Activated naive CD4-positive, alpha-beta T cell treated with anti-CD3 and anti-CD28 coated beads, Interleukin-2, amount 50 U/mL, for 16 hours (primary cell): Measurements from ENCODE around the gene KREMEN2.
A peak's percentile ranks its signal among the peaks of the same experiment; 100 is the strongest.

Experiments
- DNase-seq: peaks from one replicate; pipeline ENCODE4 v3.0.0-alpha.2; 2020

The KREMEN2 gene

GRCh38 chr16:2980227-2981176, 16.4 kb downstream of the KREMEN2 start, which contains the start of gene PKMYT1:
Gene PKMYT1 (minus strand): TSS chr16:2980446. CDS start chr16:2979657, 789 bp downstream.
- peak; percentile 96 for DNase-seq

- DNase-seq, result no peak
Observed at GRCh38 chr16:2981177-2981898, 17.3 kb downstream of the KREMEN2 start.

GRCh38 chr16:2981899-2982250, 17.8 kb downstream of the KREMEN2 start:
- DNase-seq, result no peak

DNA sequence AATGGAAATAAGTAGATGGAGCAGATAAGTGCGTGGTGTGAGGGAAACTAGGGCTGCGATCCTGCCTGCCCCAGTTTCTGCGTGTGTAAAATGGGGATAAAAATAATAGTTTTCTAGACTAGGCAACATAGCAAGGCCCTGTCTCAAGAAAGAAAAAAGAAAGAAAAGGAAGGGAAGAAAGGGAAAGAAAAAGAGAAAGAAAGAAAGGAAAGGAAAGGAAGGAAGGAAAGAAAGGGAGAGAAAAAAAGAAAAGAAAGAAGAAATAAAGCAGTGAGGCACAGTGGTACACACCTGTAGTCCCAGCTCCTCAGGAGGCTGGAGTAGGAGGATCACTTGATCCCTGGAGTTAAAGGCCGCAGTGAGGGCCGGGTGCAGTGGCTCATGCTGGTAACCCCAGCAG, 18.3 kb downstream of the KREMEN2 start:
- no peak for DNase-seq

- DNase-seq, result peak; percentile 69
Observed at GRCh38 chr16:2983706-2984136, 19.6 kb downstream of the KREMEN2 start.

GRCh38 chr16:2985462-2985861, 21.4 kb downstream of the KREMEN2 start:
- no peak for DNase-seq

GRCh38 chr16:2985893-2986355, 21.8 kb downstream of the KREMEN2 start:
- no peak for DNase-seq

GRCh38 chr16:2986623-2987188, 22.6 kb downstream of the KREMEN2 start:
- no peak for DNase-seq

DNA sequence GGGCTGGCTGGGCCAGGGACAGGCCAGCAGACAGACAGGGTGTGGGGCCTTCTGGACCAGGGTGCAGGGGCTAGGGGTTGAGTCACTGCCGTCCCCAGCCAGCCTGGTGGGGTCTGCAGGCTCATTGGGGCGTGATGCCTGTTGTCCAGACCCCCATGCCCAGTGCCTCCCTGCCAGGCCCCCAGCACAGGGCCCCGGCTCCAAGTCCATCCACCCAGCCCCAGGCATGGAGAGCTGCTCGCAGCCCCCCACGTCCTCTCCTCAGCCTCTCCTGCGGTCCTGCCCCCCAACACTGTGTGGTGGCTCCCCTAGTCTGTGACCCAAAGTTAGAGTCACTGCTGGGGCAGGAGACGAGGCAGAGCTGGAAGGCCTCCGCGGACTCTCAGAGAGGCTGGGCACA, 23.2 kb downstream of the KREMEN2 start:
- DNase-seq, result no peak

DNA sequence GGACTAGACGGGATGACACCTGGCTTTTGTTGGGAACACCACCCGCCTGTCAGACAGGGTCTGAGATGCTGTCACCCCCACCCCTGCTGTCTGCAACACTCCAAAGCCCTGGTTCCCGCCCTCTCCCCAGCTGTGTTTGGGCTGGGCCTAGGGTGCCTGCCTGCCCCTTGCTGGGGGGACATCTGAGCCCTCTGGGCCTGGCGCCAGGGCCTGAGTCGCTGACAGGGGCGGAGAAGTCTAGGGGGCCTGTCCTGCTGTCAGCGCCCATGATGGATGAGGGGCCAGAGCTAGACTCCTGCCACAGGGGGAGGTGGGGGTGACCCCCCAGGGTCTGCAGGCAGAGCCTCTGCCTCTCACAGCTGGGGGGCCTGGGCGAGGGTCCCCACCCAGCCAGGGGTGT, 23.8 kb downstream of the KREMEN2 start:
- no peak for DNase-seq

GRCh38 chr16:2988590-2989099, 24.6 kb downstream of the KREMEN2 start:
- DNase-seq, result no peak

DNA sequence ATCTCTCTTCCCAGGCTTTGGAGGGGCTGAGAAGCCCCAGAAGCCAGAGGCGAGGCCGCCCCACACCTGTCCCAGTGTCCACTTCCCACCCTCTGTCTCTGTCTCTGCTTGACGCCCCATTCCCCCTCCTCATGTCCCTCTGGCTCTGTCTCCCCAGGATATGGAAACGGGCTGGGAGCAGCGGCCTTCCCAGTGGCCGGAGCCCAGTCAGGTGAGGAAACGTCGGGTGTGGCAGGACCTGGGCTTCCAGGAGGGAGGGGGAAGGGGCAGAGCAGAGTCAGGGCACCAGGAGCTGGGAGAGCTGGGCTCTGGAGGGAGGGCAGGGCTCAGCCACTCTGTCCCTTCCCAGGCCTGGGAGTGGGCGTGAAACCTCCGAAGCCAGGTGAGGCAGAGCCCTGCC, 26.8 kb downstream of the KREMEN2 start:
- DNase-seq, result no peak

GRCh38 chr16:2991566-2992261, 27.6 kb downstream of the KREMEN2 start:
- DNase-seq, result no peak

DNA sequence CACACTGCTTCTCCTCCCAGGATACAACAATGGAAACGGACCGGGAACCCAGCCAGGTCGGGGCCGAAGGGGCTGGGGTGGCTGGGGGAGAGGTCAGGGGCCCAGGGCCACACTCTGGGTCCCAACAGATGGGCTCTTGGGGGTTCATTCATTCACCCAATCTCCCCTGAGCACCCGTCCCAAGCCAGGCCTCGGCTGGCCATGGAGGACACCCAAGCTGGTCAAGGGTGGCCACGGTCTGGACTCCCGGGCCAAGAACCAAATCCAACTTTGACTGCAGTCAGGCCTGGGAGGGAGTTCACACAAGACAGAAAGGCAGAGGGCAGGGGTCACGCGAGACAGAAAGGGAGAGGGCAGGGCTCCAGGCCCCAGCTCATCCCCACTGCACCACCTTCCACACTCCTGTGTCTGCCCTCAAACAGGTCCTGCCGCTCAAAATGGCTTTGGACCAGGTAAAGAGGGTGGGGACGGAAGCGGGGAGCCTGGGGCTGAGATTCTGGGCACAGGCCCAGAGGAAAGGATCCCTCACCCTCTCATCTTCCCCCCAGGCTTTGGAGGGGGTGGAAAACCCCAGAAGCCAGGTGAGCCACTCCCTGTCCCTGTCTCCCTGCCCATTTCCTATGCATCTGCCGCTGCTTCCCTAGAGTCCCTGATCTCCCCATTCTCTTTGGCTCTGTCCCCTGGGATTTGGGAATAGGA, 28.5 kb downstream of the KREMEN2 start:
- DNase-seq, result no peak

DNA sequence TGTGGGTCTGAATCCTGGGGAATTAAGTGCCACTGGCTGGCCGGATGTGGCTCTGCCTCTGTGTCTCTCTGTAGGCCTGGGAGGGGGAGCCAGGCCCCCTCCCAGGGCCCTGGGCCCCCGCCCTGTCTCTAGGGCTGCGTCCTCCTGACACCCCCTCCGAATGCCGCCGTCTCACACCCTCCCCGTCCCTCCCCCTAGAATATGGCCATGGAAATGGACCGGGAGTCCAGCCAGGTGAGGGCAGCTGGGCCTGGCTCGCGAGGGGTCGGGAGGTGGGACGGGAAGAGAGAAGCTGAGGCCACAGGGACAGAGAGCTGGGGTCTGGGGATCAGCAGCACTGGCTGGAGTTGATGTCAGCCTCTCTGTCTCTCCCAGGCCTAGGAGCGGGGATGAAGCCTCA, 32.2 kb downstream of the KREMEN2 start:
- DNase-seq, result no peak

DNA sequence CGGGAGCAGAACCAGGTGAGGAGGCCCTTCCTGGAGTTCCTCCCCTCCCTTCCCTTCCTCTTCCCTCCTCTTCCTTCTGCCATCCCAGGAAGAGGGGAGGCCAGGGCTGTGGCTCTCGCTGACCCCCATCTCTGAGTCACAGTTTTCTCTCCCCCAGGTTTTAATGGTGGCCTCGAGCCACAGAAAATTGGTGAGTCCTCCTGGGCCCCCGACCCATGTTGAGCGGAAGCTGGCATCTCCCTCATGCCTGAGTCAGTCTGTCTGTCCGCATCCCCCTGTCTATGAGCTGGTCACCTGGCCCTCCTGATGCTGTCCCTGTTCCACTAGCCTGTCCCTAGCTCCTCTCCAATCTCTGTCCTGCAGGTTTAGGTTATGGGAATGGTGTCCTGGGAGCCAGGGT, 35.9 kb downstream of the KREMEN2 start:
- DNase-seq, result no peak

- DNase-seq, result no peak
Observed at GRCh38 chr16:3000540-3000939, 36.5 kb downstream of the KREMEN2 start.

DNA sequence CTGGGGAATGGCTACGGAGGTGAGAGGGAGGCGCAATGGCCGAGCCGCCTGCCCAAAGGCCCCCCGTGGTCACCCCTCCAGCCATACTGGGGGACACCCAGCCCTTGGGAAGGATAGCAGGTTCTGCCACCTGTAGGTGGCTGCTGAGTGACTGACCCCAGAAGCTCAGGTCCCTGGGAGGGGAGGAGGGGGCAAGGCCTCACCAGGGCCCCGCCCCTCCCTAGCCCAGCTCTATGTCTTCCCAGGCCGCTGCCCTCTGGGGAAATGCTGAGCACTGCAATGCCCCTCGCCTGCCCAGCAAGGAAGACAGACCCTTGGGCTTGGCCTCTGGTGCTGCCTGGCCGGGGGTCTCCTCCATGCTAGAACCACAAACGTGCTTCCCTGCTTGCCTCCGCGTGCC, 37.2 kb downstream of the KREMEN2 start:
- no peak for DNase-seq

DNA sequence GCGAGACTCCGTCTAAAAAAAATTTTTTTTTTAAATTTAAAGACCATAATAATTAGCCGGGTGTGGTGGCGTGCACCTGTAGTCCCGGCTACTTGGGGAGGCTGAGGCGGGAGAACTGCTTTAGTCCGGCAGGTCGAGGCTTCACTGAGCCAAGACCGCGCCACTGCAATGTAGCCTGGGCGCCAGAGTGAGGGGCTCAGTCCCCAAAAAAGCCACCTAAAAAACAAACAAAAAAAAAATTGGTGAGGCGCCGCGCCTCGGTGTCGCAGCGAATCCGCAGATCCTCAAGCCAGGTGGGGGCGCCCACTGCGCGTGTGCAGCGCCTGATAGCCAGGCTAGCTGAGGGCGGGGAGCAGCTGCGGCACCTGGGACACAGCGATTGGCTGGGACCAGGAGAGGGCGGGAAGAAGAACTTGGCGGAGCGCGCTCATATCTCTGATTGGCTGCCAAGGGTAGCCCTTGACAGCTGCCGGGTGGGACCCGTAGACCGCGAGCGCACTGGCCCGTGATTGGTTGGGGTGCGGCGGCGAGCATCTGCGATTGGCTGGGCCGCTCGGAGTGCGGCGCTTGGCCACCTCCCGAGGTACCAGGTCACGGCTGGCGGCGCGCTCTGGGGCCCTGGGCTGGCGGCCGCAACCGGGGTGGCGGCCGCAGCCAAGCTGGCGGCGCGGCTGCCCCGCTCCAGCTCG, 39.7 kb downstream of the KREMEN2 start:
- peak; percentile 96 for DNase-seq

- DNase-seq, result no peak
Observed at GRCh38 chr16:3004319-3004718, 40.2 kb downstream of the KREMEN2 start.

GRCh38 chr16:3004781-3005284, 40.8 kb downstream of the KREMEN2 start:
- no peak for DNase-seq
